ENCODE measurements around the gene NASP.

DNA sequence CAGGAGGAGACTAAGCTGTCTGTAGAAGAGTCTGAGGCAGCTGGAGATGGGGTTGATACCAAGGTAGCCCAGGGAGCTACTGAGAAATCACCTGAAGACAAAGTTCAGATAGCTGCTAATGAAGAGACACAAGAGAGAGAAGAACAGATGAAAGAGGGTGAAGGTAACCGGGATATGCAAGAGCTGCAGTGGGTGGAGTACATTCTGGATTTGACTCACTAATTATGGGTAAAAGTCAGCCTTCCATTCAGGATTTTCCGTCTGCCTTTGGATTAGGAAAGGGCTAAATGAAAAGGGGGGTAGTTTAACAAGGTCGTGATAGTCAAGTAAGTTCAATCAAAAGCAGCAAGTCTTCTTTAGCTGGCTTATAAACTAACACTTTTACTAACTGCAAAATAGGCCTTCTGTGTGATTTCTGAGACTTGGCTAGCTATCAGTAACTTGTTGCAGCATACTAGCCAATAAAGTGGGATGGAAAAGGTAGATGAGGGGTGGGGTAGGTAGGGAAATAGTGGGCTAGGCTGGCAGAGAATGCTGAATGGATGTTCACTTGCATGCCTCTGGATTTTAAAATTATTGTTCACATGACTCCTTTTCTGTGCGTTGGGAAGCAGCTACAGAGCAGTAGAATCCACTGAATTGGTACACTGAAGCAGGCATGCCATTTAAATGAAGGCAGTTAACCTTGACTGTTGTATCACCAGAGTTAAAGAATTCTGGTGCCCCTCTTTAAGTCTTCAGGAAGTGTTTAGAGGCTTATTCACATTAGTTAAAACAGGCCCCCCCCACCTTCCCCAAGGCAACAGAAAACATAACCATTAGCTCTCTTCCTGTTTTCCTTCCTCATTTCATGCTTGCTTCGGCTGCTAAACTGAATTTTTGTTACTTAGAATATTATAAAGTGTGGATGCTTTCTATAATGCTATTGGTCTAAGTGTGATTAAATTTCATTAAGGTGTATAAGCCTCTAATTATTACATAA is 24.6 kb downstream of the NASP start:
- TF ChIP-seq, protein P1, sequence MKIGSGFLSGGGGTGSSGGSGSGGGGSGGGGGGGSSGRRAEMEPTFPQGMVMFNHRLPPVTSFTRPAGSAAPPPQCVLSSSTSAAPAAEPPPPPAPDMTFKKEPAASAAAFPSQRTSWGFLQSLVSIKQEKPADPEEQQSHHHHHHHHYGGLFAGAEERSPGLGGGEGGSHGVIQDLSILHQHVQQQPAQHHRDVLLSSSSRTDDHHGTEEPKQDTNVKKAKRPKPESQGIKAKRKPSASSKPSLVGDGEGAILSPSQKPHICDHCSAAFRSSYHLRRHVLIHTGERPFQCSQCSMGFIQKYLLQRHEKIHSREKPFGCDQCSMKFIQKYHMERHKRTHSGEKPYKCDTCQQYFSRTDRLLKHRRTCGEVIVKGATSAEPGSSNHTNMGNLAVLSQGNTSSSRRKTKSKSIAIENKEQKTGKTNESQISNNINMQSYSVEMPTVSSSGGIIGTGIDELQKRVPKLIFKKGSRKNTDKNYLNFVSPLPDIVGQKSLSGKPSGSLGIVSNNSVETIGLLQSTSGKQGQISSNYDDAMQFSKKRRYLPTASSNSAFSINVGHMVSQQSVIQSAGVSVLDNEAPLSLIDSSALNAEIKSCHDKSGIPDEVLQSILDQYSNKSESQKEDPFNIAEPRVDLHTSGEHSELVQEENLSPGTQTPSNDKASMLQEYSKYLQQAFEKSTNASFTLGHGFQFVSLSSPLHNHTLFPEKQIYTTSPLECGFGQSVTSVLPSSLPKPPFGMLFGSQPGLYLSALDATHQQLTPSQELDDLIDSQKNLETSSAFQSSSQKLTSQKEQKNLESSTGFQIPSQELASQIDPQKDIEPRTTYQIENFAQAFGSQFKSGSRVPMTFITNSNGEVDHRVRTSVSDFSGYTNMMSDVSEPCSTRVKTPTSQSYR (CRISPR knock-in tag; IDR thresholded peaks at IDR 0.05): no peak
- TF ChIP-seq, protein P2, sequence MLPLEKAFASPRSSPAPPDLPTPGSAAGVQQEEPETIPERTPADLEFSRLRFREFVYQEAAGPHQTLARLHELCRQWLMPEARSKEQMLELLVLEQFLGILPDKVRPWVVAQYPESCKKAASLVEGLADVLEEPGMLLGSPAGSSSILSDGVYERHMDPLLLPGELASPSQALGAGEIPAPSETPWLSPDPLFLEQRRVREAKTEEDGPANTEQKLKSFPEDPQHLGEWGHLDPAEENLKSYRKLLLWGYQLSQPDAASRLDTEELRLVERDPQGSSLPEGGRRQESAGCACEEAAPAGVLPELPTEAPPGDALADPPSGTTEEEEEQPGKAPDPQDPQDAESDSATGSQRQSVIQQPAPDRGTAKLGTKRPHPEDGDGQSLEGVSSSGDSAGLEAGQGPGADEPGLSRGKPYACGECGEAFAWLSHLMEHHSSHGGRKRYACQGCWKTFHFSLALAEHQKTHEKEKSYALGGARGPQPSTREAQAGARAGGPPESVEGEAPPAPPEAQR (CRISPR knock-in tag; IDR thresholded peaks at IDR 0.05): no peak
- TF ChIP-seq, protein P3, sequence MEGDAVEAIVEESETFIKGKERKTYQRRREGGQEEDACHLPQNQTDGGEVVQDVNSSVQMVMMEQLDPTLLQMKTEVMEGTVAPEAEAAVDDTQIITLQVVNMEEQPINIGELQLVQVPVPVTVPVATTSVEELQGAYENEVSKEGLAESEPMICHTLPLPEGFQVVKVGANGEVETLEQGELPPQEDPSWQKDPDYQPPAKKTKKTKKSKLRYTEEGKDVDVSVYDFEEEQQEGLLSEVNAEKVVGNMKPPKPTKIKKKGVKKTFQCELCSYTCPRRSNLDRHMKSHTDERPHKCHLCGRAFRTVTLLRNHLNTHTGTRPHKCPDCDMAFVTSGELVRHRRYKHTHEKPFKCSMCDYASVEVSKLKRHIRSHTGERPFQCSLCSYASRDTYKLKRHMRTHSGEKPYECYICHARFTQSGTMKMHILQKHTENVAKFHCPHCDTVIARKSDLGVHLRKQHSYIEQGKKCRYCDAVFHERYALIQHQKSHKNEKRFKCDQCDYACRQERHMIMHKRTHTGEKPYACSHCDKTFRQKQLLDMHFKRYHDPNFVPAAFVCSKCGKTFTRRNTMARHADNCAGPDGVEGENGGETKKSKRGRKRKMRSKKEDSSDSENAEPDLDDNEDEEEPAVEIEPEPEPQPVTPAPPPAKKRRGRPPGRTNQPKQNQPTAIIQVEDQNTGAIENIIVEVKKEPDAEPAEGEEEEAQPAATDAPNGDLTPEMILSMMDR (IDR thresholded peaks at IDR 0.05): no peak
- TF ChIP-seq, protein P4, sequence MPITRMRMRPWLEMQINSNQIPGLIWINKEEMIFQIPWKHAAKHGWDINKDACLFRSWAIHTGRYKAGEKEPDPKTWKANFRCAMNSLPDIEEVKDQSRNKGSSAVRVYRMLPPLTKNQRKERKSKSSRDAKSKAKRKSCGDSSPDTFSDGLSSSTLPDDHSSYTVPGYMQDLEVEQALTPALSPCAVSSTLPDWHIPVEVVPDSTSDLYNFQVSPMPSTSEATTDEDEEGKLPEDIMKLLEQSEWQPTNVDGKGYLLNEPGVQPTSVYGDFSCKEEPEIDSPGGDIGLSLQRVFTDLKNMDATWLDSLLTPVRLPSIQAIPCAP (CRISPR knock-in tag; IDR thresholded peaks at IDR 0.05): no peak
- no peak for TF ChIP-seq GABPB1 (CRISPR knock-in tag; IDR thresholded peaks at IDR 0.05)
- TF ChIP-seq, protein P5, sequence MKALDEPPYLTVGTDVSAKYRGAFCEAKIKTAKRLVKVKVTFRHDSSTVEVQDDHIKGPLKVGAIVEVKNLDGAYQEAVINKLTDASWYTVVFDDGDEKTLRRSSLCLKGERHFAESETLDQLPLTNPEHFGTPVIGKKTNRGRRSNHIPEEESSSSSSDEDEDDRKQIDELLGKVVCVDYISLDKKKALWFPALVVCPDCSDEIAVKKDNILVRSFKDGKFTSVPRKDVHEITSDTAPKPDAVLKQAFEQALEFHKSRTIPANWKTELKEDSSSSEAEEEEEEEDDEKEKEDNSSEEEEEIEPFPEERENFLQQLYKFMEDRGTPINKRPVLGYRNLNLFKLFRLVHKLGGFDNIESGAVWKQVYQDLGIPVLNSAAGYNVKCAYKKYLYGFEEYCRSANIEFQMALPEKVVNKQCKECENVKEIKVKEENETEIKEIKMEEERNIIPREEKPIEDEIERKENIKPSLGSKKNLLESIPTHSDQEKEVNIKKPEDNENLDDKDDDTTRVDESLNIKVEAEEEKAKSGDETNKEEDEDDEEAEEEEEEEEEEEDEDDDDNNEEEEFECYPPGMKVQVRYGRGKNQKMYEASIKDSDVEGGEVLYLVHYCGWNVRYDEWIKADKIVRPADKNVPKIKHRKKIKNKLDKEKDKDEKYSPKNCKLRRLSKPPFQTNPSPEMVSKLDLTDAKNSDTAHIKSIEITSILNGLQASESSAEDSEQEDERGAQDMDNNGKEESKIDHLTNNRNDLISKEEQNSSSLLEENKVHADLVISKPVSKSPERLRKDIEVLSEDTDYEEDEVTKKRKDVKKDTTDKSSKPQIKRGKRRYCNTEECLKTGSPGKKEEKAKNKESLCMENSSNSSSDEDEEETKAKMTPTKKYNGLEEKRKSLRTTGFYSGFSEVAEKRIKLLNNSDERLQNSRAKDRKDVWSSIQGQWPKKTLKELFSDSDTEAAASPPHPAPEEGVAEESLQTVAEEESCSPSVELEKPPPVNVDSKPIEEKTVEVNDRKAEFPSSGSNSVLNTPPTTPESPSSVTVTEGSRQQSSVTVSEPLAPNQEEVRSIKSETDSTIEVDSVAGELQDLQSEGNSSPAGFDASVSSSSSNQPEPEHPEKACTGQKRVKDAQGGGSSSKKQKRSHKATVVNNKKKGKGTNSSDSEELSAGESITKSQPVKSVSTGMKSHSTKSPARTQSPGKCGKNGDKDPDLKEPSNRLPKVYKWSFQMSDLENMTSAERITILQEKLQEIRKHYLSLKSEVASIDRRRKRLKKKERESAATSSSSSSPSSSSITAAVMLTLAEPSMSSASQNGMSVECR (CRISPR knock-in tag; IDR thresholded peaks at IDR 0.05; ENCODE audit: borderline replicate concordance): no peak
- no peak for TF ChIP-seq CREB1 (CRISPR knock-in tag; IDR thresholded peaks at IDR 0.05)
- TF ChIP-seq NFYB (CRISPR knock-in tag; conservative IDR thresholded peaks at IDR 0.05; ENCODE audit: low read depth): no peak
- TF ChIP-seq, protein P6, sequence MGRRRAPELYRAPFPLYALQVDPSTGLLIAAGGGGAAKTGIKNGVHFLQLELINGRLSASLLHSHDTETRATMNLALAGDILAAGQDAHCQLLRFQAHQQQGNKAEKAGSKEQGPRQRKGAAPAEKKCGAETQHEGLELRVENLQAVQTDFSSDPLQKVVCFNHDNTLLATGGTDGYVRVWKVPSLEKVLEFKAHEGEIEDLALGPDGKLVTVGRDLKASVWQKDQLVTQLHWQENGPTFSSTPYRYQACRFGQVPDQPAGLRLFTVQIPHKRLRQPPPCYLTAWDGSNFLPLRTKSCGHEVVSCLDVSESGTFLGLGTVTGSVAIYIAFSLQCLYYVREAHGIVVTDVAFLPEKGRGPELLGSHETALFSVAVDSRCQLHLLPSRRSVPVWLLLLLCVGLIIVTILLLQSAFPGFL (CRISPR knock-in tag; IDR thresholded peaks at IDR 0.05; ENCODE audit: borderline replicate concordance): no peak
- TF ChIP-seq JUN (CRISPR knock-in tag; IDR thresholded peaks at IDR 0.05): no peak

Data from WTC11 (cell line).